Tibial nerve (tissue), 4 donors: ENCODE measurements around the gene HECTD1. TPM values are rescaled to one million over a fixed set of nuclear protein-coding genes. Genes with fewer than 3 reads are reported as not detected.
"Not testable (repeated sequence)": the region's sequence is repeated elsewhere in the genome, so short reads cannot be mapped to it uniquely, and the experiment has no call there.

Experiments
- DNase-seq, 2 donors: peaks; one replicate each; pipeline ENCODE4 v3.0.0-alpha.2; 2019; ENCODE audit warnings: low spot score in 2 of 2
- H3K27ac ChIP-seq, 4 donors: fragments of 200-600 bp; sonication (generic) in 3 of 4; one replicate each; pipeline ENCODE4 v1.5.1; 2017 to 2019; ENCODE audit warnings: mild to moderate bottlenecking in 1 of 4
- H3K27me3 ChIP-seq, 2 donors: fragments of 200-600 bp; sonication (generic) in 1 of 2; one replicate each; pipeline versions ENCODE4 v1.5.1 to v1.6.0; 2017 to 2019
- H3K36me3 ChIP-seq, 3 donors: fragments of 200-600 bp; sonication (generic); one replicate each; pipeline ENCODE4 v1.5.1; 2018 to 2019
- H3K4me1 ChIP-seq, 4 donors: fragments of 200-600 bp; sonication (generic) in 3 of 4; one replicate each; pipeline ENCODE4 v1.5.1; 2017 to 2019
- H3K4me3 ChIP-seq, 4 donors: fragments of 200-600 bp; sonication (generic) in 3 of 4; one replicate each; pipeline ENCODE4 v1.5.1; 2017 to 2019; ENCODE audit warnings: mild to moderate bottlenecking in 1 of 4, moderate library complexity in 1 of 4
- H3K9me3 ChIP-seq, 4 donors: fragments of 200-600 bp; sonication (generic) in 3 of 4; one replicate each; pipeline ENCODE4 v1.5.1; 2017 to 2019
- EP300 ChIP-seq, 2 donors: sonication (generic); formaldehyde crosslinking; IDR thresholded peaks; one replicate each; pipeline ENCODE4 v1.6.1; 2017; ENCODE audit warnings: antibody characterized with exemption in 2 of 2, mild to moderate bottlenecking in 1 of 2
- POLR2A ChIP-seq, 2 donors: fragments of 450-650 bp; IDR thresholded peaks; one replicate each; pipeline ENCODE4 v1.6.1; 2017; ENCODE audit warnings: antibody characterized with exemption in 2 of 2, mild to moderate bottlenecking in 2 of 2, moderate library complexity in 2 of 2
- WGBS, 2 donors: methylation state at CpG; one replicate each; pipeline ENCODE4 v1.1.5; 2018; 5-methylcytosine and 5-hydroxymethylcytosine counted together
- total RNA-seq, 4 donors: library from RNA; depleted of rRNA; stranded (reverse); fragments of >200 nt; gene quantifications; one replicate each; pipeline ENCODE4 v1.1.0, GENCODE V29; 2016
- TF ChIP-seq, protein P1 (sequence below), 5 experiments: fragments of 200-600 bp in 3 of 5; fragments of 450-650 bp in 2 of 5; sonication (generic) in 3 of 5; IDR thresholded peaks; one replicate each; pipeline ENCODE4 v1.5.1; 2016 to 2019; ENCODE audit warnings: antibody characterized with exemption in 5 of 5, mild to moderate bottlenecking in 3 of 5, moderate library complexity in 2 of 5

HECTD1 gene
- total RNA-seq, 4 donors from 2014 or later = 183 to 225 (median 207) TPM

DNA sequence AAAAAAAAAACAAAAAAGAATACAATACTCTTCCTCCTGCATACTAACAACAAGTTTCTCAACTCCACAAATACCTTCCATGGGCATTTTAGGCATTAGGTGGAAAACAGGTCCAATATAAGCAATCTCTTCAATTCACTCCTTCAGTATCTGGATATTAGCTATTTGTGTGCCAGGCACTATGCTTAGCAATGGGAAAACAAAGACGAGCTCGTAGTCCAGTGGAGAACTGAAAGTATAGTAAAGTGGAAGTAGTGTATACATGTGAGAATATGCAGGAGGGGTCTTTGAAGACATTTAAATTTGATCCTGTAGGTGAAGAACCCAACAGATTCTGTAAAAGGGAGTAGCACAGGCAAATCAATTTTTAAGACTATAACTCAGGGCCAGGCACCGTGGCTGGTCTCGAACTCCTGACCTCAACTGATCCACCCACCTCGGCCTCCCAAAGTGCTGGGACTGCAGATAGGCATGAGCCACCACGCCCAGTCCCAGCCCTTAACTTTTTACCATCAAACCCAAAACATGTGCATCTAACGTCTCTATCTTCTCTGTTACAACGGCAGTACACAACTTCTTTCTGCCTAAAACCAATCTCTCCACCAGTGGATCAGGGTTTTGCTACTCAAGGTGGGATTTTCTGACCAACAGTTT lies 10.6 kb downstream of the HECTD1 start:
- Histone ChIP-seq H3K4me3 (no peak overlapping the region), H3K27ac (no peak overlapping the region), H3K9me3 (no peaks in the 10 kb centered on the region), H3K4me1 (peaks cover 0 to 69% (median 7%) of the 10 kb centered on the region in 4 donors), H3K27me3 (no peaks in the 10 kb centered on the region), H3K36me3 (peaks cover 0 to 22% (median 0%) of the 10 kb centered on the region in 3 donors)
- WGBS, 2 donors = 78% methylated on average over 8 of the region's 8 CpGs
- DNase-seq = no peak
- TF ChIP-seq, protein P1, sequence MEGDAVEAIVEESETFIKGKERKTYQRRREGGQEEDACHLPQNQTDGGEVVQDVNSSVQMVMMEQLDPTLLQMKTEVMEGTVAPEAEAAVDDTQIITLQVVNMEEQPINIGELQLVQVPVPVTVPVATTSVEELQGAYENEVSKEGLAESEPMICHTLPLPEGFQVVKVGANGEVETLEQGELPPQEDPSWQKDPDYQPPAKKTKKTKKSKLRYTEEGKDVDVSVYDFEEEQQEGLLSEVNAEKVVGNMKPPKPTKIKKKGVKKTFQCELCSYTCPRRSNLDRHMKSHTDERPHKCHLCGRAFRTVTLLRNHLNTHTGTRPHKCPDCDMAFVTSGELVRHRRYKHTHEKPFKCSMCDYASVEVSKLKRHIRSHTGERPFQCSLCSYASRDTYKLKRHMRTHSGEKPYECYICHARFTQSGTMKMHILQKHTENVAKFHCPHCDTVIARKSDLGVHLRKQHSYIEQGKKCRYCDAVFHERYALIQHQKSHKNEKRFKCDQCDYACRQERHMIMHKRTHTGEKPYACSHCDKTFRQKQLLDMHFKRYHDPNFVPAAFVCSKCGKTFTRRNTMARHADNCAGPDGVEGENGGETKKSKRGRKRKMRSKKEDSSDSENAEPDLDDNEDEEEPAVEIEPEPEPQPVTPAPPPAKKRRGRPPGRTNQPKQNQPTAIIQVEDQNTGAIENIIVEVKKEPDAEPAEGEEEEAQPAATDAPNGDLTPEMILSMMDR (IDR thresholded peaks at IDR 0.05) = no peak
- TF ChIP-seq POLR2A (IDR thresholded peaks at IDR 0.05) = no peak
- TF ChIP-seq EP300 (IDR thresholded peaks at IDR 0.05) = no peak

DNA sequence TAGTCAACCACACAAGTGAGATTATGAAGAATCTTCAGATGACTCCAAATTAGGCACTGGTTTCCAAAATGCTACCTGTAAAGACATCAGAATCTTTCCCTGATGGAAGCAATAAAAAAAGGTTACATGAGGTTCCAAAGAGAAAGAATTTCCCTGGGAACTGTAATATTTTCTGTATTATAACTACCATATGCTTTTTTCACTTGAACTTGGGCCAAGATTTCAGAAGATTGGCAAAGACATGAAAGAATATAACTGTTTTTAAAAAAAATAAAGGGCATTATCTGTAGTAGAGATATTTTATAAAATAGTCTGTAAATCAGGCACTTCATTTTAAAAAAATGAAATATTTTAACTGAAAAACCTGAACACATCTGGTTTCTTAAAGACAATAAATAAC lies 12.9 kb downstream of the HECTD1 start:
- Histone ChIP-seq H3K9me3 (no peaks in the 10 kb centered on the region), H3K36me3 (peaks cover 0 to 17% (median 0%) of the 10 kb centered on the region in 3 donors), H3K27ac (no peak overlapping the region), H3K27me3 (no peaks in the 10 kb centered on the region), H3K4me1 (peaks cover 0 to 69% (median 9%) of the 10 kb centered on the region in 4 donors), H3K4me3 (no peak overlapping the region)
- TF ChIP-seq EP300 (IDR thresholded peaks at IDR 0.05) (no peak), POLR2A (IDR thresholded peaks at IDR 0.05) (no peak)
- TF ChIP-seq, protein P1 (IDR thresholded peaks at IDR 0.05) = no peak
- DNase-seq = no peak

DNA sequence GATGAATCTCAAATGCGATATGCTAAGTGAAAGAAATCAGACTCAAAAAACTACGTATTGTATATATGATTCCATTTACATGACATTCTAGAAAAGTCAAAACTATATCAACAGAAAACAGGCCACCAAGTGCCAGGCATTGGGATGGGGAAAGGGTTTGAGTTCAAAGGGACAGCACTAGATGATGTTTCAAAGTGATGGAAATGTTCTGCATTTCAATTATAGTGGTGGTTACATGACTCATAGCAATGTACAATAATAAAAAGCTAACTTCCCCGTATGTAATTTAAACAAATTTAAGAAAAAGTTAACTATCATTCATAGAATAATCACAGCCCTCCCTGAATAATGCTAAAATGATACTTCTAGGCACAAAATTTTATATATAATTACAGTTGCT lies 13.5 kb downstream of the HECTD1 start:
- no peak for DNase-seq
- Histone ChIP-seq H3K36me3 (peaks cover 0 to 17% (median 0%) of the 10 kb centered on the region in 3 donors), H3K27me3 (no peaks in the 10 kb centered on the region), H3K4me3 (no peak overlapping the region), H3K27ac (no peak overlapping the region), H3K9me3 (no peaks in the 10 kb centered on the region), H3K4me1 (peaks cover 0 to 68% (median 9%) of the 10 kb centered on the region in 4 donors)
- 77 to 86% methylated on average over 3 of the region's 3 CpGs for WGBS, 2 donors
- TF ChIP-seq POLR2A (IDR thresholded peaks at IDR 0.05) (no peak), EP300 (IDR thresholded peaks at IDR 0.05) (no peak)
- TF ChIP-seq, protein P1 (IDR thresholded peaks at IDR 0.05) = no peak

DNA sequence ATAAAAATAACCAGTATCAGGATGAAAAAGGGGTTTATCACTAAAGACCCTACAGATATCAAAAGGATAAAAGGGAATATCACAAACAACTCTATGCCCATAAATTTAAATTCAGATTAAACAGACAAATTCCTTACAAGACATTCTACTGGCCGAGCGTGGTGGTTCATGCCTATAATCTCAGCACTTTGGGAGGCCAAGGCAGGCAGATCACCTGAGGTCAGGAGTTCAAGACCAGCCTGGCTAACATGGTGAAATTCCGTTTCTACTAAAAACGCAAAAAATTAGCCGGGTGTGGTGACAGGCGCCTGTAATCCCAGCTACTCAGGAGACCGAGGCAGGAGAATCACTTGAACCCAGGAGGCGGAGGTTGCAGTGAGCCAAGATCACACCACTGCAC lies 15.0 kb downstream of the HECTD1 start:
- H3K36me3 ChIP-seq = peaks cover 0 to 17% (median 0%) of the 10 kb centered on the region in 3 donors
- H3K4me1 ChIP-seq = peaks cover 0 to 58% (median 4%) of the 10 kb centered on the region in 4 donors
- not testable (repeated sequence) for H3K27me3 ChIP-seq, H3K27ac ChIP-seq, DNase-seq, H3K9me3 ChIP-seq, H3K4me3 ChIP-seq
- WGBS, 2 donors = 89 to 96% methylated on average over 8 of the region's 8 CpGs

DNA sequence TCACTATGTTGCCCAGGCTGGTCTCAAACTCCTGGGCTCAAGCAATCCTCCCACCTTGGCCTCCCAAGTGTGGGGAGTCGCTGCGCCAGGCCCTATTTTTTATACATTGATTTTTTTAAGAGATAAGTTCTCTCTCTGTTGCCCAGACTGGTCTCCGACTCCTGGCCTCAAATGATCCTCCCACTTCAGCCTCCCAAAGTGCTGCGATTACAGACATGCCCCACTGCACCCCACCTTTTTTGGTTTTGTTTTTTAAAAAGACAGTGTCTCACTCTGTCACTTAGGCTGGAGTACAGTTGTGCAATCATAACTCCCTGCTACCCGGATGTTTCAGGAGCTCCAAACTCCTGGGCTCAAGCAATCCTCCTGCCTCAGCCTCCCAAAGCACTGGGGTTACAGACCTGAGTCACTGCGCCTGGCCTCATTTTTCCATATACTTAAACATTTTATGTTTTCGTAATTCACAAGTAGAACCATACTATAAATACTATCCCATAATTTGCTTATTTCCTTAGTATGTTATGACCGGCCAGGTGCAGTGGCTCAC lies 16.8 kb downstream of the HECTD1 start:
- H3K4me3 ChIP-seq = no peak overlapping the region
- no peak for TF ChIP-seq EP300 (IDR thresholded peaks at IDR 0.05)
- TF ChIP-seq POLR2A (IDR thresholded peaks at IDR 0.05) = no peak
- TF ChIP-seq, protein P1 (IDR thresholded peaks at IDR 0.05) = no peak
- DNase-seq = no peak
- peaks cover 0 to 42% (median 2%) of the 10 kb centered on the region in 4 donors for H3K4me1 ChIP-seq
- H3K9me3 ChIP-seq = no peaks in the 10 kb centered on the region
- no peaks in the 10 kb centered on the region for H3K27me3 ChIP-seq
- WGBS, 2 donors = 97 to 99% methylated on average over 8 of the region's 8 CpGs
- H3K27ac ChIP-seq = no peak overlapping the region
- H3K36me3 ChIP-seq = peaks cover 0 to 17% (median 0%) of the 10 kb centered on the region in 3 donors
